ENCODE results near the gene NKX2-3.

NKX2-3 gene

DNA sequence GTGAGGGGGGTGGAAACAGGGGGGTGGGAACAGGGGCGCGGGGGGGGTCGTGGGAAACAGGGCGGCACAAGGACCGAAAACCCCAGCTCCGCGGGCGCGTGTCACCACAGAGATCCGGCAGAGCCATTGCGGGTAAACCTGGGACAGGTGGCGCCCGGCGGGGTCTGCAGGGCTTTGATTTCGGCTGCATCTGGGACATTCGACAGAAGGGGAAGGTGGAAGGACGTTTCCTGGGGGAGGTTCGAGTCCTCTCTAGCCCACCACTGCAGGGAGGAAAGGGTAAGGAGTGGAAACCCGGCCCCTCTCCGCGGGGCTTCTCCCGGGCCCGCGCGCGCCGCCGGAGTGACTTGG, 7.5 kb downstream of the NKX2-3 start:
- DNase-seq = no peak

DNA sequence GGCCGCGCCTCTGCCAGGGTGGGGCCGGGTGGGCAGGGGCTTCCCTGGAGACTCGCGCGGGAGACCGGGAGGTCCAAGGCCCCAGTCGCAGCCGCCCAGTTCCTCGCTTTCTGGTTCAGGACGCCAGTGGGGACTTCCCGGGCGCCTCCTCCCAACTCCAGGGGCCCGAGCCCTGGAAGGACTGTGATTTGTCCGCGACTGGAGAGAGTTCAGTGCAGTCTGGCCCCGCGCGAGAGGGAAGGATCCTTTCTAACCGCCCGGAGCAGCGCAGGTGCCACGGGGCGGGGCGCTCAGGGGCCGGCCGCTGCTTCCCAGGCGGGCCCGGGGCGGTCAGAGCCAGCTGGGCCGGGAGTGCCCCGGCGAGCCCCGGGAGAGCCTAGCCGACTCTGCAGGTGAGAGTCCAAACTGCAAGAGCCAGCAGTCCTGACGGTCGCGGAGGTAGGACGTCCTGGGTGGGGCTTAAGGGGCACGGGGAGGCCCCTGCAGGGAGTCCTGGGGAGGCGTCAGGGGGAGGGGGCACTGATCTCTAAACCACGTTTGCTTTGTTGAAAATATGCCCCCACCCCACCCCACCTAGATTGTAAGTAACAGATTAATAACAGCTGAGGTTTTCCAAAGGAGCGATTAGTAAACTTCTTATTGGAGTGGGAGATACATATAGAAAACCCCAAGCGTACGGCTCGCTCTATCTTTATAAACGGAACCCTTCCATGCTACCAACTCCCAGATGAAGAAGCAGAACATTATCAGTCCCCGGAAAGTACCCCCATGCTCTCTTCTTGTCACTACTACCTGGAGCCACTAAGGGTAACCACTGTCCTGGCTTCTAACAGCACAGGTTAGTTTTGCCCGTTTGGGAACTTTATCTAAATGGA, 8.2 kb downstream of the NKX2-3 start:
- no peak for DNase-seq

DNA sequence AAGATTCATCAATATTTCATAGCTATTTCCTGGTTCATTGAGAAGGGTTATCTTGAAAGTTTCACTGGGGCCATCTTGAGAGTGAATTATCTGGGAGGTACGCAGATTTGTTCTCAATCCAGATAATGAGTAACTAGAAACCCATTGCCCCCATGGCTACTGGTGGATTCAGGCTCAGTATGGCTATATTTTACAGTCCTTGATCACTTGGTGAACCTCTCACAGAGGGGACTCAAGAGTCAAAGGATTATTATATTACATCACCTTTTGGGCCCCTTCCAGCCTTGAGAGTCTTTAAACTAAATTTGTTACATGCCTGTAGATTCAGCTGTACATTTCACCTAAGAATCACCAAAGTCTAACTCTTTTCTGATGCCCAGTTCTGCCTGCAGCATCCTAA, 11.6 kb downstream of the NKX2-3 start:
- DNase-seq = no peak

DNA sequence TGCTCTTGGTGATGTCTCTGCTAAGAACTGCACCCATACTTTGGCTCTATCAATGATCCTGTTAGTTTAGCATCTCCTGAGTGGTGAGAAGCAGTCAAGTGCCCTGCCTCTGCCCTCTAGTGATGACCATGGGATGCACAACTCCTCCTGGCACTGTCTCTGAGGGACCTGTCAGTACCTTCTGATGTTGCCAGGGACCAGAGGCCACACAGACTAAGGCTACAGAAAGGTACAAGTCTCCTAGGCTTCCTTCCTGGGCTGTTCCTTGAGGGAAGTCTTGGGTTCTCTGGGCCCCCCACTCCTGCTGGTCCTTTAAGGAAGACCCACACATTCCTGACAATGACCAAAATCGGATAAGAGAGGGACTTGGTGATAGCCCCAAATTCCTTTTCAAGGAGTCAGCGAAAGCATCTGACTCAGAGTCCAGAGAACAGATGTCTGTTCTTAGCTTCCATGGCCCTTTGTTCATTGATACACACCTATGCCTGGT, 15.3 kb downstream of the NKX2-3 start:
- DNase-seq = peak; percentile 52

DNA sequence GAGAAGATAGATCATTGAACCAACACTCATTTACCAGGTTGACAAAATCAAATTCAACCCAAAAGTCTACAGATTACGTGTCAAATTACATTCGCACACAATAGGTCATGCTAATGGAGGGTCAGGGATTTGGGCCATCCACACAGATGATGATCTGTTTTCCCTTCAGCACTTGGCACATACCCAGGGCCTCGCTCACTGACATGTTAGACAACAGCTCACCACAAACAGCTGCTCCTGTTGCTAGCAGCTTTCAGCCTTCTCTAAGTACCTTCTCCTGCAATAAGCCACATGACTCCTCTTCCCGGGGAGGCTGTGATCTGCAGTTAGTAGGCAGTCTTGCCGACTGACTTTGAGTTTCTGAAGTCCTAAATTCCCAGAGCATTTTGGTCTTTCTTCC, 18.4 kb downstream of the NKX2-3 start:
- DNase-seq = peak; percentile 37

DNA sequence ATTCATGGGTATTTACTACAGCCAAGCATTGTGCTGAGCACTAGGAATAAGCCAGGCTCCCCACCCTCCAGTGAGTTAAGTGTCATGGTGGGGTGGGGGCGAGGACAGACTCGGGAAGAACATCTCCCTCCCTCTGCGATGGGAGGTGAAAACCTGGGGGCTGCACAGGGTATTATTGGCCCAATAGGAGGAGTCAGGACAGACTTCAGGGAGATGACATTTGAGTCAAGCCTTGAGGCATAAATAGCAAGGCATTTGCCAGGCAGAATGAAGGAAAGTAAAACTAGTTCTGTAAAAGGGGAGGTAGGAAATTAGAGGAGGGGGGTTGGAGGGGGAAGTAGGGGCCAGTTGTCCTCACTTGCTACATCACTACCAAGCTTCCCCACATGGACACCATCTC, 18.9 kb downstream of the NKX2-3 start:
- no peak for DNase-seq

DNA sequence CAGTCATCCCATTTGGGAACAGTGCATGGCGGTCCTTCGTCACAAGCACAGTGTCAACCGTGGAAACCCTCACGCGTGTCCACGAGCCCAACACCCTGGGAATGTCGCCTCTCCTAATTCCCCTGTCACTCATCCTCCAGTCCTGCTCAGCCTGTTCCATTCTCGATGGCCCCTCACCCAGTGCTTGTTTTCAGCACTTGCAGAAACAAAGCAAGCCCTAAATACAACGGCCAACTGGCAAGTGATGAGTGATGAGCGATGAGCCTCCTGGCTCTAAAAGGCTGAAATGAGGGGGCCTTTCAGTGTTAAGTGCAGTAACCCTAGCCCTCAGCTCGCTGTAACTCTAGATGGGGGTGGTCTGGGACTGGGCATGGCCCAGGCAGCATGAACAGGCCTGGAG, 22.6 kb downstream of the NKX2-3 start:
- DNase-seq = no peak

DNA sequence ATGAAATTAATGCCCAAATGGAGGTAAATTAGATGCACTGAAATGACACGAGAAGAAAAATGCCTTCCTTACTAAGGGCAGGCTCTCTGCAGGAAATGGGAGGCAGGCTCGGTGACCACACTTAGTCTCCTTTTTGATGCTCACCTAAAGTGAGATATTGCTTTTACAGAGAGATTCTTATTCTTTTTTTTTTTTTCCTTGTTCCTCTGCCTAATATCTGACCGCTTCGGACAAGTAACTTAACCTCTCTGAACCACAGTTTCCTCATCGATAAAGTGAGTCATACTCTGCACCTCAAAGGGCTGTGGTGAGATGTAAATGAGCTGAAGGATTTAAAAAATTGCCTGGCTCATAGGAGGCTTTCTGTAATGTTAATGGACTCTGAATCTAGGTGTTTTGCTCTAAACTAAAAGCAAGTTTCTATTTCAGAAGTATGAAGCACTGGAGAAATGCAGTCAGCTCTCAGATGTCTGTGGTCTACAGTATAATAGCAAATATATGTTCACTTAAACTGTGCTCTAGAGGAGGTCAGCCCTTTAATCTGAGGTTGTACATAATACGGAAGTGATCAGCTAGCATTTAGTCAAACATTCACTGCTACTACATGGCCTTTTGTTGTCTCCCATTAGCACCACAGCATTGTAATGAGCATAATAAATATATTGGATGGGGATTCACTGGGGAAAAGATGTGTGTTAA, 23.2 kb downstream of the NKX2-3 start:
- no peak for DNase-seq

DNA sequence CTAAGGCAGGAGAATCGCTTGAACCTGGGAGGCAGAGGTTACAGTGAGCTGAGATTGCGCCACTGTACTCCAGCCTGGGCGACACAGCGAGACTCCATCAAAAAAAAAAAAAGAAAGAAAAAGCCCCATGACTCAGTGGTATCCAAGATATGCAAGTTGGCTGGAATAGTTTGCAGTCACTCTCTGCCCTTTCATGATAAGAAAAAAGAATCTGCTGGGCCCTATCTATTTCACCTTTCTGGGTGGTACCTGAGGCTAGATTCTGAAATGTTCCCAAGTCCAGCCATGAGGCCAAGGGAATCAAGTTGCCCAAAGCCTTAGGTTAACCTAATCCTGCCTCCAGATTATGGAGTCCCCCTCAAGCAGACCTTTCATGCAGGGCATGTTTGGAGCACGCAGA, 24.3 kb downstream of the NKX2-3 start:
- no peak for DNase-seq

DNA sequence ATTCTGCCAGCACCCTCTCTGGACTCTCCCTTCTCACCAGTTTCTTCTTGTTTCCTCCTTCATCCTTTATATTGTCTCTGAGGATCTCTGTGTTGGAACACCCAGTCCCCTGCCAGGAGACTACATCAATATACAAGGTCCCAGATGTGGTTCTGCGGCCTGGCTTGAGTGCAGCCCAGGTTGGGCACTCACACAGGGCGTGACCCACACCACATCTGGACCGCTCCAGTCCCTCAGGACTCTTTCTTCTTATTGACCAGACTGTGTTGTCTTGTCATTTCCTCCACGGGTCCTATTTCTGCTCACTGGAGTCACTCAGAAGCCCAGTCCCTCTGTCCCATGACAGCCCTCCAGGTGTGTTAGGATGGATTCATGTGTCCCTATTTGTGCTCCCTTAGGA, 26.0 kb downstream of the NKX2-3 start:
- no peak for DNase-seq

DNA sequence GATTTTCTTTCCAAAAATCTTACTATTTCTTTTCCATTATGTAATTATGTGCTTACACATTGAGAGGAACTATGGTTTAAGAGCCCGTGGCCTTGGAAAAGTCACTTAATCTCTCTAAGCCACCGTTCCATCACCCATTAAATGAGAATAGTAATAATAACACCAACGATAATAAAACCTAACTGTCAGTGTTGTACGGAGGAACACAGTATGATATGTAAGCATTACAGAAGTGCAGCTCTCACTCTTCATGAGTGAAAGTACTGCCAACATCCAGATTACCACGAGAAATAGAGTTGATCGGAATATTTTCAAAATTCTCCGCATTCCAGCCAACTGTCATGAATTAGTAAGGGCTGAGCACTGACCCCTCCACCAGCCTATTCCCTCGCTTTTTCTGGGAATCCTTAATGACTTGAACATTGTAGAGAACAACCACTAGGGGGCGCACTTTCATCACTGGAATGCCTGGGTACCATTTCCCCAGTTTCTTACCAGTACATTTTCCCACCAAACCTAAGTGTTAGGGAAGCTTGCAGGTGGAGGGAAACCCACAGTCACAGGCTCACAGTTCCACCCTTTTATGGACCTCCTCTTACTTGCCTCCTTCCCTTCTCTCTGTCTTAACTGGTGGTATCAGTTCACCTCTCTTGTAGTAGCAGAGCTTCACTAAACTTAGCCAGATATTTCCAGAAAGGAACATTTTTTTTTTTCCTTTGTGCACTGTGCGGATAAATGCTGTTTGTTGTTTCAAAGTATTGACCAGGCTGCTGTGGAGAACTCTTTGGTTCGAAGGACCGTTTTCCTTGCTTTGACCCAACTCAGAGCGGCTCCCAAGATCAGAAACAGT, 27.8 kb downstream of the NKX2-3 start:
- DNase-seq = peak; percentile 75

DNA sequence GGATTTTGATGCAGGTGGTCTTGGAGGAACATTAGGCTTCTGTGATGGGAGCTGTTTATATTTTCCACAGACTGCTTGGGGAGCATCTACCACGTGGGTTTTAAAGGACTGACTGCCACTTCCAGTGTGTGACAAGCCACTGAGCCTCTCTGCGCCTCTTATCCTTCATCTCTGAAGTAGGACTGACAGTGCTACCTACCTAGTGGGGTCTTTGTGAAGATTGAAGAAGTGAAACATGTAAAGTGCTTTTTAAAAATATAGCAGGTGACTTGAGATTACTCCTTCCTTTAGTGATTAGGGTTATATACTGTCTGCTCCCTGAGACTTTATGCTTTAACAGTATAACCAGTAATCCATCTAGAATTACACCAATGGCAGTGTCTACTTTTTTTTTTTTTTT, 29.9 kb downstream of the NKX2-3 start:
- DNase-seq = no peak

DNA sequence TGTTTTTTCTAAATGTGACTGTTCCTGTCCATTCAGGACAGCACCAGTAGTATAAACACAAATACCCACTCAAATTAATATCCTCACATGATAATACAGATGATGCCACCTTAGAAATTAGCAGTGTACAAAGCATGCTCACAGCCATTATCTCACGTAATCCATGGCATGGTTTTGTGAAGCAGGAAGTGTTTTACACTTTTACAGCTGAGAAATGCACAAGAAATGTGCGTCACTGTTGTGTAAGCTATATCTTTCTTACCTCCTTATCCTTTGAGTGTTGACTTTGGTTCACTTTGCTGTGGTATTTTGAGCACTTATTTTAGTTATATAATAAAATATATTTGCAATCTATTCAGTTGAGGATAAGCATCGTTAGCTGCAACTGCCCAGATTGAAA, 31.6 kb downstream of the NKX2-3 start:
- no peak for DNase-seq

DNA sequence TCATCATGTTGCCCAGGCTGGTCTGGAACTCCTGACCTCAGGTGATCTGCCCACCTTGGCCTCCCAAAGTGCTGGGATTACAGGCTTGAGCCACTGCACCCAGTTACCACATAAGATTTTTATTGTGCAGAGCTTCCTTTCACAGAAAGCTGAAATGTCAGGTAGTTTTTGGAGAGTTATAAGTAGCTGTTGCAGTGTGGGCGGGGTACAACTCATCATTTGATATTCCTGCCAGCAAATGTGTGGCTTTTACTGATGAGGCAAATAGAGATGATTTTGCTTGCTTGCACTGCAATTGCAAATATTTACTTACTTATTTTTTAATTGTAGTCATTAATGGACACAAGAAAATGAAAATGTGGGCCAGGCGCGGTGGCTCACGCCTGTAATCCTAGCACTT, 32.4 kb downstream of the NKX2-3 start:
- DNase-seq = no peak

DNA sequence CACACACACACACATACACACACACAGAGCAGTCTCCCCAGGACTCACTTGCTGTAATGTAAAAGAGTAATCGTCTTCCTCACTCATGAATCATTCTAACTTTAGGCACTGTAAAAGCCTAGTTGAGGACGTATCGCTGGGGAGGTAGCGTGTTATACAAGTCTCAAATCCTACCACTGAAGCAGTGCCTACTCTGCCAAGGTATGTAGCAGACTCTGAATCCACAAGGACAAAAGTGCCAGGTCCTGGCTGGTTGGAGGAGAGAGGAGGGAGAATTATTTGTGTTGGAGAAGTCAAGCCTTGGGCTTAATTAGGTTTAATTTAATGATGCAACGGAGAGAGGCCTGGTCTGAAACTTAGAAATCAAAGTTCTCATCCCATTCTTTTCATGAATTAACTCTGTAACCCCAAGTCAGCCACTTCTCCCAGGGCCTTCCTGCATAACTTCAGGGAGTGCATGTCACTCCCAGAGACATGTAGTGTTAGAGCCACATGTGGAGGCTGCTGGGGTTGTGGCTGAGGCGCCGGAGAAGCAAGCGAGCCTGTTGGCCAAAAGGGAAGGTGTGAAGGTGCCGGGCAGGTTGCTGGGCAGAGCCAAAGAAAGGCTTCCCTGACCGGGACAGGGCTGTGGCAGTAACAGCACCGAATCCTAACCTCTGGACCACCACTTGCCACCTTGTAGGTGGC, 36.7 kb downstream of the NKX2-3 start:
- no peak for DNase-seq

DNA sequence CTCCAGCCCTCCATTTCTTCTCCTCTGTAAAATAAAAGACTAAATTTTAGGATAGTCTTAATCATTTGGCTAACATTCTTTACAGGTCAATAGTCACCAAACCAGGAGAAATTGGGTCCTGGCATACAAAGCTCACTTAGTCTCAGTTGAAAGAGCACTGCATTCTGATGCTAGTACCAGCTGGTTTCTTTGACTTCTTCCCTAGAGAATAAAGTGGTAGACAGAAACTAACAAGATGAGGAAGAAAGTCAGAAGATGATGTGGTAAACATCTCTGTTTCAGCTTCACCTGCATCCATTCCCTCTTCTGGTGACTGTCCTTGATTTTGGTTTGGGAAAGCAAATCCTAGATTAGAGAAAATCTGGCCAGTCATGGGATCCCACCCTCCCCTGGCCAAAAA, 37.2 kb downstream of the NKX2-3 start:
- DNase-seq = no peak

DNA sequence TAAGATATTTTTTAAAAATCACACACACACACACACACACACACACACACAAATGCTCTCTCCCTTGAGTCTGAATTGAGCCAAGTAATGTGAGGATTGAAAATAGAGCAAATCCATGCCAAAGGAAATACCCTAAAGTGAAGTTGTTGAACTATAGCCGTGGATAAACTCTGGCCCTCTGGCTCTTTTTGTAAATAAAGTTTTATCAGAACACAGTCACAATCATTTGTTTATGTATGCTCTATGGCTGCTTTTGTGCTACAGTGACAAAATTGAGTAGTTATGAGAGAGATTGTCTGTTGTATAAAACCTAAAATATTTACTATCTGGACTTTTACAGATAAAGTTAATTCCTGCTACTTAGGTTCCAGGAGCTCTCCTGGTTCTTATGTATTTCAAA, 39.1 kb downstream of the NKX2-3 start:
- no peak for DNase-seq

DNA sequence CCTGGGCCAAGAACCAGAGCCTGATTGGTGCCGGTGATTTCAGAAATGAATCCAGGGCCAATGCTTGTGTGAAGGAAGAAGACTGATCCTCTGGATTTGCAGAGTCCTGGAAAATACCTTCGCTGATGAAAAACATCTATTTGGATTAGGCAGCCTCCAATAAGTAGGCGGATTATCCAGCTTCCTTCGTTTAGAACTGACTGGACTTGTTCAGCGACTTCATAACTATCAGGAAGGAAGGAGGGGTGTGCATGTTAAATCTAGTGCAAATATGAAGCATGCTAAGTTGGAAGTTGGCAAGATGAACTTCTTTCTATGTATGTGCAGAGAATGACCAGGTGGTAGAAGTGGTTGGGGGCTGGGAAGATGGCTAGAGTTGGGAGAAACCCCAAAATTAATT, 41.0 kb downstream of the NKX2-3 start:
- no peak for DNase-seq

DNA sequence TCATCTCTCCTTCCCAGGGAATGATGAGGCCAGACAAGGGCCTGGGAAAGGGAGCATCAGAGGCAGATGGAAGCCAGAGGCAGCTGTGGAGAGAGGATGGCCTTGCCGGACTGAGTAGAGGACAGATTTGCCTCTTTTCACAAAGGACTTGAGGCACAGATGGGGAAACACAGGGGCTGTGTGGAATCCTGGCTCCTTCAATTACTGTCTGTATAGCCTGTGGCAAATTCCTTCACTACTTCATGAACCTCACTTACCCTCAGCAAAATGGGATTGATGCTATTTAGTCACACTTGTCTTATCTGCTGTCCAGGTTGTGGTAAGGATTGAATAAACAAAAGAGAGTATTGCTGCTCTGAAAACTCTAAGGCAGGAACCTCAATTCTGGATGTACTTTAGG, 47.2 kb downstream of the NKX2-3 start:
- no peak for DNase-seq

DNA sequence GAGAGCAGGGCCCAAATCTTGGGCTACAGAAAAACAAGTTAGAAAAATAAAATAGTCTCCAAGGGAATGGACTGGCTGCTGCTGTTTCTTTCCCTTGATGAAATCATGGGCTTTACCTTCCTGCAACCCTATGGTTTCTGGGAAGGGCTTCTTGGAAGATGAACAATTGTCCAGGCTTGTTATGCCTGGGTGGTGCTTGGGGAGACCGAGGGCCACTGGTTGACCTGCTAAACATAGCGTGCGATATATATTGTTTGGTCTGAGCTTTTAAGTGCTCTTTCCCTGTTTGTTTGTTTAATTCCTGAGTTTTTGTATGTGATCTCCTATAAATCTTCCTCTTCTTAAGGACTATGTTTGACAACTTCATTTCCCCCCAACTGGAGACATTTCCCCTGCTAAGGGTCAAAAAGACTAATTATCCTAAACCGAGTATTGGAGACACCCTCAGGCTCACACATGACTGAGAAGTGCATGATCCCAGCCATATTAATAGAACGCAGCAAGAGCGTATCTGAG, 49.6 kb downstream of the NKX2-3 start:
- no peak for DNase-seq

DNA sequence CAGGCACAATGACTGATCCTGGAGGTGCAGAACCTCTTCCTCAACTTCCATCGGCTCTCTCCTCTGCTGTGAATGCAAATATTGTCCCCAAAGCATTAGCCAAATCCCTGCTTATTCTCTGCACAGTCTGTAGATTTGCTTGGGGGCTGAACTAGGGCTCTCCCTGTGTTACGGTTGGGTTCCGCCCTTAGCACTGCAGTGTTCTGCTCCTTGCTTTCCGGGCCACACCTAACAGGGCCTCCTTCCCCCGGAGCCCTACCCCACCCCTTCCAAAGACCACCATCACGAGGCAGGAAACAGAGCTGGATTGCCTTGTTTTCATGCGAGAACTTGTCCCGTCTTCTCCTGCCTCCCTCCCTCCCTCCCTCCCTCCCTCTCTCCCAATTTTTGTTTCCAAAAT, 50.9 kb downstream of the NKX2-3 start:
- no peak for DNase-seq
